ENCODE measurements around the gene TNKS2.

Gene TNKS2

DNA sequence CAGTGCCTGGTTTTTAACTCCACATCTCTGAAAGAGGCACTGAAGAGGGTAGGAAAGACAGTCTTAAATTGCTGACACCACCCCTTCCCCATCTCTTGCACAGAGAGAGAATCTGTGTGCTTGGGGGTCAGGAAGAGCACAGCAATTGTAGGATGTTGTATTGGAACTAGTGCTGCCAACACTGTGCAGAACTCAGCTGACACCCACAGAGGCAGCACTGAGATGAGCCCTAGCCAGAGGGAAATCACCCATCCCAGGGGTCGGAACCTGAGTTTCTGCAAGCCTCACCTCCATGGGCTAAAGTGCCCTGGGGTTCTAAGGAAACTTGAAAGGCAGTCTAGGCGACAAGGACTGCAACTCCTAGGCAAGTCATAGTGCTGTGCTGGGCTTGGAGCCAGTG is 11.0 kb upstream of the TNKS2 start:
- Histone ChIP-seq H3K27ac (ENCODE audit: low read depth, low read length) (no peak overlapping the region), H3K4me2 (ENCODE audit: low read depth, low read length, poor library complexity, severe bottlenecking) (no peak overlapping the region), H3F3A (ENCODE audit: insufficient read depth) (no peaks in the 10 kb centered on the region), H3K27me3 (ENCODE audit: low read length) (no peaks in the 10 kb centered on the region), H3K9ac (ENCODE audit: low read length) (no peak overlapping the region), H3K9me2 (replicated peaks; ENCODE audit: insufficient read depth, low read length) (no peaks in the 10 kb centered on the region), H3K36me3 (ENCODE audit: low read length) (no peaks in the 10 kb centered on the region), H3K4me3 (ENCODE audit: insufficient read depth, low read length, poor library complexity, severe bottlenecking) (no peak overlapping the region), H3K79me2 (ENCODE audit: insufficient read depth, low read length) (no peaks in the 10 kb centered on the region), H3K9me3 (ENCODE audit: insufficient read depth, low read length) (no peaks in the 10 kb centered on the region), H2AFZ (ENCODE audit: low read depth, low read length, severe bottlenecking) (no peak overlapping the region), H4K20me1 (ENCODE audit: low read depth, low read length) (no peaks in the 10 kb centered on the region)
- TF ChIP-seq EZH2phosphoT487 (conservative IDR thresholded peaks at IDR 0.05; ENCODE audit: low read length): no peak
- TF ChIP-seq, protein P1, sequence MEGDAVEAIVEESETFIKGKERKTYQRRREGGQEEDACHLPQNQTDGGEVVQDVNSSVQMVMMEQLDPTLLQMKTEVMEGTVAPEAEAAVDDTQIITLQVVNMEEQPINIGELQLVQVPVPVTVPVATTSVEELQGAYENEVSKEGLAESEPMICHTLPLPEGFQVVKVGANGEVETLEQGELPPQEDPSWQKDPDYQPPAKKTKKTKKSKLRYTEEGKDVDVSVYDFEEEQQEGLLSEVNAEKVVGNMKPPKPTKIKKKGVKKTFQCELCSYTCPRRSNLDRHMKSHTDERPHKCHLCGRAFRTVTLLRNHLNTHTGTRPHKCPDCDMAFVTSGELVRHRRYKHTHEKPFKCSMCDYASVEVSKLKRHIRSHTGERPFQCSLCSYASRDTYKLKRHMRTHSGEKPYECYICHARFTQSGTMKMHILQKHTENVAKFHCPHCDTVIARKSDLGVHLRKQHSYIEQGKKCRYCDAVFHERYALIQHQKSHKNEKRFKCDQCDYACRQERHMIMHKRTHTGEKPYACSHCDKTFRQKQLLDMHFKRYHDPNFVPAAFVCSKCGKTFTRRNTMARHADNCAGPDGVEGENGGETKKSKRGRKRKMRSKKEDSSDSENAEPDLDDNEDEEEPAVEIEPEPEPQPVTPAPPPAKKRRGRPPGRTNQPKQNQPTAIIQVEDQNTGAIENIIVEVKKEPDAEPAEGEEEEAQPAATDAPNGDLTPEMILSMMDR (IDR thresholded peaks at IDR 0.05; ENCODE audit: insufficient read depth, low read length, poor library complexity, severe bottlenecking): no peak

- H3K36me3 ChIP-seq (ENCODE audit: low read length): no peaks in the 10 kb centered on the region
- H2AFZ ChIP-seq (ENCODE audit: low read depth, low read length, severe bottlenecking): no peak overlapping the region
Observed at GRCh38 chr10:91787810-91788209, 10.4 kb upstream of the TNKS2 start.

DNA sequence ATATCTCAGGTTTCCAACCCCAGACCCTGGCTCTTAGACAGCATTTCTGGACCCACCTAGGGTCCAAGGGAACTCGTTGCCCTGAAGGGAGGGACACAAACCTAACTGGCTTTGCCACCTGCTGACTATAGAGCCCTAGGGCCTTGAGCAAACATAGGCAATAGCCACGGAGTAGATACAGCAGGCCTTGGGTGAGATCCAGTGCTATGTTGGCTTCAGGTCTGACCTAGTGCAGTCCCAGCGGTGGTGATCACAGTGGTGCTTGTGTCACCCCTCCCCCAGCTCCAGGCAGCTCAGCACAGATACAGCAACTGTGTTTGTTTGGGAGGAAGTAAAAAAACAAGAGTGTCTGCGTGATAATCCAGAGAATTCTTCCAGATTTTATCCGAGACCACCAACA is 9.7 kb upstream of the TNKS2 start:
- Histone ChIP-seq H3K9me3 (ENCODE audit: insufficient read depth, low read length) (no peaks in the 10 kb centered on the region), H3K9me2 (replicated peaks; ENCODE audit: insufficient read depth, low read length) (no peaks in the 10 kb centered on the region), H4K20me1 (ENCODE audit: low read depth, low read length) (no peaks in the 10 kb centered on the region), H3K36me3 (ENCODE audit: low read length) (no peaks in the 10 kb centered on the region), H3K79me2 (ENCODE audit: insufficient read depth, low read length) (no peaks in the 10 kb centered on the region), H3F3A (ENCODE audit: insufficient read depth) (no peaks in the 10 kb centered on the region), H3K4me2 (ENCODE audit: low read depth, low read length, poor library complexity, severe bottlenecking) (no peak overlapping the region), H2AFZ (ENCODE audit: low read depth, low read length, severe bottlenecking) (no peak overlapping the region), H3K27ac (ENCODE audit: low read depth, low read length) (no peak overlapping the region), H3K9ac (ENCODE audit: low read length) (no peak overlapping the region), H3K27me3 (ENCODE audit: low read length) (no peaks in the 10 kb centered on the region), H3K4me3 (ENCODE audit: insufficient read depth, low read length, poor library complexity, severe bottlenecking) (no peak overlapping the region)
- no peak for TF ChIP-seq EZH2phosphoT487 (conservative IDR thresholded peaks at IDR 0.05; ENCODE audit: low read length)
- TF ChIP-seq, protein P1 (IDR thresholded peaks at IDR 0.05; ENCODE audit: insufficient read depth, low read length, poor library complexity, severe bottlenecking): no peak

More at GRCh38 chr10:91787810-91788209, 10.4 kb upstream of the TNKS2 start:
- Histone ChIP-seq H3K4me2 (ENCODE audit: low read depth, low read length, poor library complexity, severe bottlenecking) (no peak overlapping the region), H3K27me3 (ENCODE audit: low read length) (no peaks in the 10 kb centered on the region), H3K4me3 (ENCODE audit: insufficient read depth, low read length, poor library complexity, severe bottlenecking) (no peak overlapping the region), H3K9me2 (replicated peaks; ENCODE audit: insufficient read depth, low read length) (no peaks in the 10 kb centered on the region), H3K79me2 (ENCODE audit: insufficient read depth, low read length) (no peaks in the 10 kb centered on the region), H3K27ac (ENCODE audit: low read depth, low read length) (no peak overlapping the region), H3F3A (ENCODE audit: insufficient read depth) (no peaks in the 10 kb centered on the region), H3K9ac (ENCODE audit: low read length) (no peak overlapping the region), H3K9me3 (ENCODE audit: insufficient read depth, low read length) (no peaks in the 10 kb centered on the region), H4K20me1 (ENCODE audit: low read depth, low read length) (no peaks in the 10 kb centered on the region)
- TF ChIP-seq, protein P1 (IDR thresholded peaks at IDR 0.05; ENCODE audit: insufficient read depth, low read length, poor library complexity, severe bottlenecking): no peak
- no peak for TF ChIP-seq EZH2phosphoT487 (conservative IDR thresholded peaks at IDR 0.05; ENCODE audit: low read length)

All from SU-DHL-6 (cell line).